GM04503 (cell line): ENCODE data around the gene RAB40B.
"Not testable (repeated sequence)": the region's sequence is repeated elsewhere in the genome, so short reads cannot be mapped to it uniquely, and the experiment has no call there.

Experiments
- DNase-seq: peaks from one replicate; pipeline ENCODE4 v3.0.0-alpha.2; 2012; ENCODE audit warnings: low read depth

RAB40B gene, protein sequence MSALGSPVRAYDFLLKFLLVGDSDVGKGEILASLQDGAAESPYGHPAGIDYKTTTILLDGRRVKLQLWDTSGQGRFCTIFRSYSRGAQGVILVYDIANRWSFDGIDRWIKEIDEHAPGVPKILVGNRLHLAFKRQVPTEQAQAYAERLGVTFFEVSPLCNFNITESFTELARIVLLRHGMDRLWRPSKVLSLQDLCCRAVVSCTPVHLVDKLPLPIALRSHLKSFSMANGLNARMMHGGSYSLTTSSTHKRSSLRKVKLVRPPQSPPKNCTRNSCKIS

DNA sequence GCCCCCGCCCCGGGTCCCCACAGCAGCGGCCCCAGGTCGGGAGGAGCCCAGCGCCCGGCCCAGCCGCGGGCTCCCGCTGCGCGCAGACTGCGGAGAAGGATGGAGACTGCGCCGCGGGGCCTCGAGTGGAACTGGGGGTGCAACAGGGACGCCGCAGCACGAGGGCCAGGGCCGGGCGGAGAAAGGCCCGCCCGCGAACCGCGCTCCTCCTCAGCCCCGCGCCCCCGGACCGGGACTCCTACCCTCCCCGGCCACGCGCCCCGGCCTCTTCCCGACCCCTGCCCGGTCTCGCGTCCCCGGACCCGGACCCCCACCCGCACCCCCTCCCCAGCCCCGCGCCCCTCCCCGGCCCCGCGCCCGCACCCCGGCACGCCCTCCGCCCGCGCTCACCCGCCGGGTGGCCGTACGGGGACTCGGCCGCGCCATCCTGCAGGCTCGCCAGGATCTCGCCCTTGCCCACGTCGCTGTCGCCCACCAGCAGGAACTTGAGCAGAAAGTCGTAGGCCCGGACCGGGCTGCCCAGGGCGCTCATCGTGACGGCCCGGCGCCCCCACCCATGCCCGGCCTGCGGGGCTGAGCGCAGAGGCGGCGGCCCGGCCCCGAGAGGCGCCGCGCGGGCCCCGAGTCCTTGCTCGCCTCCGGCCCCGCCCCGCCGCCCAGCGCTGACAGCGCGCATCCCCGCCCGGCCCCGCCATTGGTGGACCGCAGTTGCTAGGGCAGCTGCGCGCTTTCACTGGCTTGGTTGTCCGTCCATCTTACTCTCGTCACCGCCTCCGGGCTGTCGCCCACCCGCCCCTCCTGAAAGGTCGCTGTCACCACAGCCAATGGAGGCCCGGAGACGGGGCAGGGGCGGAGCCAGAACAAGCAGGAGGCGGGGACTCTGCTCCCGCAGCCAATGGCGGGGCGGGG, at the start of gene RAB40B:
Gene RAB40B (minus strand): TSS at position 634 of the 909 bp plus-strand sequence. CDS start 102 bp downstream, at position 532.
- peak; percentile 77 for DNase-seq

DNA sequence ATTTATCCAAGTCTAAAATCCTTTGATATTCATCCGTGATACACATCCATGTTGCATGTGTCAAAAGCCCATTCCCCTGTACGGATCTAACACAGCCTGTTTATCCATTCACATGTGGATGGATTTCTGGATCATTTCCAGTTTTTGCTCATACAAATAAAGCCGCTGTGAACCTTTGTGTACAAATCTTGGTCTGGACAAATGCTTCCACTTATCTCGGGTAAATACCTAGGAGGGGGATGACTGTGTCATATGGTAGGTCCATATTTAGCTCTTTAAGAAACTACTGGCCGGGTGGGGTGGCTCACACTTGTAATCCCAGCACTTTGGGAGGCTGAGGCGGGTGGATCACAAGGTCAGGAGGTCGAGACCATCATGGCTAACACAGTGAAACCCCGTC, 47.0 kb upstream of the RAB40B start:
- DNase-seq: no peak

DNA sequence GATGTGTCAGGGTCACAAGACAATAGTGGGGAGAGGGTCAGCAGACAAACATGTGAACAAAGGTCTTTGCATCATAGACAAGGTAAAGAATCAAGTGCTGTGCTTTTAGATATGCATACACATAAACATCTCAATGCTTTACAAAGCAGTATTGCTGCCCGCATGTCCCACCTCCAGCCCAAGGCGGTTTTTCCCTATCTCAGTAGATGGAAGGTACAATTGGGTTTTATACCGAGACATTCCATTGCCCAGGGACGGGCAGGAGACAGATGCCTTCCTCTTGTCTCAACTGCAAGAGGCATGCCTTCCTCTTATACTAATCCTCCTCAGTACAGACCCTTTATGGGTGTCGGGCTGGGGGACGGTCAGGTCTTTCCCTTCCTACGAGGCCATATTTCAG, 46.2 kb upstream of the RAB40B start:
- not testable (repeated sequence) for DNase-seq

DNA sequence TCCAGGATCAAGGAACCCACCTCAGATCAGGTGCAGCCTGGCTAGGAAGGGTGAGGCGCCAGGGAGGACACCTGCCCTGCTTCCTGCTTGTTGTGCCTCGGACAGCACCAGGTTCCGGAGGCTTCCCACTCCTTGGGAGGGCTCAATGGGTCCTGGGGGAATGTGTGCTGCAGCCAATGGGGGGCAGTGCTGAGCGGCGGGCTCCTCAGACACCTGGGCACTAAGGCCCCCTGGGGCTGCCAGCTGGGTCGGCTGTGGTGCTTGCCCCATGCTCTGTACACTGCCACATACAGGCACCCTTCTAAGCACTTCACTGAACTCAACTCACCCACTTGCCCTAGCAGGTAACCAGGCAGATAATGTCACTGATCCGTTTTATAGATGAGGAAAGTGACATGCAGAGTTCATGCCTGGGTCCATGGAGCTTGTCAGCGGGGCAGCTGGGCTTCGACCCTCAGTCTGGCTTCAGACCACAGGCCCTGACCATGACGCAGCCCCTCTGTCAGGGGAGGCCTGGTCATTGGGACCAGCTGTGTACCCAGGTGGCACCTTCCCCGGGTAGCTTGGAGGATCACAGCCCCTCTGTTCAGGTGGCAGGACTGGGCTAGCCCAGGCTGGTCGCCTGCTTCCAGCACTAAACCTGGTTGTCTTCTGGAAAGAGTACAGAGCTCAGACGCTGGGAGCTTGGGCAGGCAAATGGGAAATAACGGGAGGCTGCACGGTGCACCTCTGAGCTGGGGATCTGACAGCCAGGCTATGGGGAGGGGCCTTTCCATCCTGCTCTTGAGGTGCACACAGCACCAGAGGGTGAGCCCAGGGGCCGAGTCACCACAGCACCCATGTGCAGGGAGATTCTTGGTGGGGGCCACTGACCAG, 45.1 kb upstream of the RAB40B start:
- no peak for DNase-seq

DNA sequence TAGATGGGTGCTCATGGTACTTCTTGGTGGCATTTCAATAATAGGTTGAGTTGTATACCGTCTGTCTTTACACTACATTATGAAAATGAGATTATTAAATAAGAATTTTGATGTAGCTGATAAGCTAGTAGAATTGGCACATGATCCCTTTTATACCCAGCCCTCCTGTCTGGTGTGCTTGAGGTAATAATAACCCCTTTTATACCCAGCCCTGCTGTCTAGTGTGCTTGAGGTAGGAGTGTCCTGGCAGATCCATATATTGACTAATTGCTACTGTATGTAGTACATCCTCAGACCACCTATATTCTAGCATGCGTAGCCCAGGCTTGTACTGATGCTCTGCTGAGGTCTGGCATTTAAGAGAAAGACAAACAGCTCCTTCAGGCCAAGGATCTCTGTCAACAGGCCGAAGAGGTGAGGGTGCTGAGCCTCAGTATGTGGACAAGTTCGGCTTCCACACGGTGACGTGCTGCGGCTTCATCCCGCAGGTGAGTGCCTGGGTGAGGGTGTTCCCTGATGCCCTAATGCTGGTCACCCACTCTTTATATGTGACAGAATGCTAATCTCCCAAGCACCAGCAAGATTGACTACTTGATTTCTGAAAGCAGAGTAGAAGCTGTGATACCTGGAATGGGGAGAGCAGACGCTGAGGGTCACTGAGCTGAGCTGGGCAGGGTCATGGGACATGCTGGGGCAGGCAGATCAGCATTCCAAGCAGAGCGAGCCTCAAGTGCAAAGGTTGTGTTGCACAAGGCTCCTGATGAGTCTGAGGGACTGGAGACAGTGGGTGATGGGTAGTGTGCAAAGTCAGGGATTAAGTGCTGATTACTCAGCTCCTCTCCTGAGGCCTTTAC, 42.6 kb upstream of the RAB40B start:
- no peak for DNase-seq

DNA sequence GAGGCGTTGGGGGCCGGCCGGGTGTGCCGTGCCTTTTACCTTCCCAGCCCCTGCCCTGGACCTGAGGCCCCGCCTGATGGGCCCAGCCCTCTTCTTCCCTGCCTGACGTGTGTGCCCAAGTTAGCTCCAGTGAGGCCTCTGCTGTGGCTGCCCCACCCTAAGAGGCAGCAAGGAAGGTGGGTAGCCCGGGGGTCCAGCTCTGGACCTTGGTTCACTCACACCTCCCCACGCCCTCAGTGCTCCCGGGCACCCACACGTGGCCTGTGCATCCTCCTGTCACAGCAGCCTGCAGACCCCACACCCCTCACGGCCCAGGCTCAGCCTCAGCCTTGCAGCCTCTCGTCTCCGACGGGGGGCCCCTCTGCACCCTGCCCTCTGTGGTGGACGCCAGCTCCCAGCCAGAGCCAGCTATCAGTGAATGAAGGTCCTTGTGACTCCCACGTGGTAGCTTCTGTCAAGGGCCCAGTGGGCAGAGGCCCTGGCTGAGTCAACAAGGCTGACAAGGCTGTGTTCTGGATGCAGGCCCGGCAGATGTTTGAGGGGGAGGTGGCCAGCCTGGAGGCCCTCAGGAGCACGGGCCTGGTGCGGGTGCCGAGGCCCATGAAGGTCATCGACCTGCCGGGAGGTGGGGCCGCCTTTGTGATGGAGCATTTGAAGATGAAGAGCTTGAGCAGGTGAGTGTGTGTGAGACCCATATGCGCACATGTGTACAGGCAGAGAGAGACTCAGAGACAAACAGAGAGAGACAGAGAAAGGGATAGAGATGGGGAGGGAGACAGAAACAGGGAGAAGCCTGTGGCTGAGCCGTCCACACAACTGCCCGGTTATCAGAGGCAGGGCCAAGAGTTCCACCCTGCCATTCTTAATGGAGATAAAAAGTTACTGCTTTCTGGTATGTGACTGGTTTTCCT, 39.7 kb upstream of the RAB40B start:
- no peak for DNase-seq

DNA sequence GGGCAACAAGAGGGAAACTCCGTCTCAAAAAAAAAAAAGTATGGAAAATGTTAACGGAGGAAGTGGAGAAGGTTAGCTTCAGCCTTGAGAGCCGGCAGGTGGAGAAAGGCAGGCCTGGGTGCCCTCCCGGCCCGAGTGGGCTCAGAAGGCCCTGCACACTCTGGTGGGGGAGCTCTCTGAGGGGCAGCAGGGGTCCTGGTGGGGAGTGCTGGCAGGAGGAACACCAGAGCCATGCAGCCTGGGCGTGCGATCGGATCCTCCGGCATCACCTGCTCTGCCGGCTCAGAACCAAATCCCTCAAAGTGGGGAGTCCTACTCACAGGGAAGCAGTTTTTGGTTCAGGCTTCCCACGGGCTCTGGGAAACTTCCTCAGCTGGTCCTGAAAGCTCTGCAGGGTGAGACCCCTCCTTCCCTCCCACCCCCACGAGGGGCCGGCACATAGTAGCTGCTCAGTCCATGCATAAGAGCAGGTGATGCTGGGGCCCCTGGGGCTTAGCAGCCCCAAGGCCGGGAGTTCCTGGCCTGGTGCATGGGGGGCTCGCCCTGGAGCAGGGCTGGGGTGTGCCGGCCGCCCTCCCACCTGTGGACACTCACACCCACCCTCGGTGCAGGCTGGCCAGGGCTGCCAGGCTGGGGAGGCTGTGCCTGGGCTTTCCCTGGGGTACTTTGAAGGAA, 38.1 kb upstream of the RAB40B start:
- DNase-seq: no peak

DNA sequence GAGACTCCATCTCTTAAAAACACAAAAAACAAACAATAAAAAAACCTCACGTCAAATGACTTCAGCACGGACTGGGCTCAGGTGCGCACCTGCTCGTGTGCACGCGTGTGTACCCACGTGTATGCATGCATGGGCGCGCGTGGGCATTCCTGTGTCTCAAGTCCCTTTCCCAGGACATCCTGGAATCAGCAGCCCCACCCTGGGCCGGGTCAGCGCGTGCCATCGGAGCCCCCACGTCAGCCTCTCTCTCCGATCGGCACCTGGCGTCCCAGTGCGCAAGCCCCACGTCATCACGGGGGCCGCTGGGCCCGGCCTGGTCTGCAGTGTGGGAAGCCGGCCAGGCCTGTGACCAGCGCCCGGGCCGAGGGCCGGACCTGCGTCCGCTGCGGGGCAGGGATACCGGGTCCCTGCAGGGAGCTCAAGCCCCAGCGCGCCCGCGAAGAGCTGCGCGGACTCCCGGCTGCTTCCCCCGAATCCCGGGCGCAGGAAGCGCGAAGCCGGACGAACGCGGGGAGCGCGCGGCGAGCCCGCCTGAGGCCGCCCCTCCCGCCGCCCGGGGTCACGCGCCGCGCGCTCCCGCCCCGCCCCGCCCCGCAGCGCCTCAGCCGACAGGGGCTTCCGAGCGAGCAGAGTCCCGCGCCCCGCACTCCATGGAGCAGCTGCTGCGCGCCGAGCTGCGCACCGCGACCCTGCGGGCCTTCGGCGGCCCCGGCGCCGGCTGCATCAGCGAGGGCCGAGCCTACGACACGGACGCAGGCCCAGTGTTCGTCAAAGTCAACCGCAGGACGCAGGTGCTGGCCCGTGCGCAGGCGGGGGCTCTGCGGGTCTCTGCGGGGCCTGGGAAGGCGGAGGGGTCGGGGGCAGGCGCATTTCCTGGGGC, 36.7 kb upstream of the RAB40B start, which contains the start of gene FN3K:
Gene FN3K (plus strand): TSS at position 629 of the 880 bp plus-strand sequence. CDS start 22 bp downstream, at position 651.
- no peak for DNase-seq

DNA sequence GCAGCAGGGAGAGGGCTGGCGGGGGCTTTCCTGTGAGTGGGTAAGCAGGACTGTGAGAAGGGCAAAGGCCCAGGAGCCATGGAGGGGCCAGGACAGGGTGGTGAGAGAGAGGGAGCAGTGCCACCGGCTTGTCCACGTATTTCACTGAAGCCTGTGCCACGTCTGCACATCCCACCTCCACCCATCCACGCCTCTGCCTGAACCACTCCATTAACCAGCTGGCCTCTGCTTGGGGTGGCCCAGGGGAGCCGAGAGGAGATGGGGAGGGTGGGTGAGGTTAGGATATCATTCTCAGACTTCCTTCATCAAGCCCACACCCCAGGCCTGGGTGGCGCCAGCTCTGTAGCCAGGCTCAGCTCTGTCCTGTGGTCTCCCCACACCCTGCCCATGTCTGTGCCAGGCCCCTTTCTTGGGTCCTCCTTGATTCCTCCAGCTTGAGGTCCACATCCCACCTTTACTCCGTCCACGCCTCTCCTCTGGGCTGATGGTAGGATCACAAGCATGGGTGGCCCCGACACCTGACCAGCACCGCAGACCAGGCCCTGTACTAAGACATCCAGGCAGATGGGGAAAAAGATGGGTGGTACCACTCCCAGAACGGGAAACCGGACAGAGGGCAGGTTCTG, 33.7 kb upstream of the RAB40B start:
- no peak for DNase-seq

DNA sequence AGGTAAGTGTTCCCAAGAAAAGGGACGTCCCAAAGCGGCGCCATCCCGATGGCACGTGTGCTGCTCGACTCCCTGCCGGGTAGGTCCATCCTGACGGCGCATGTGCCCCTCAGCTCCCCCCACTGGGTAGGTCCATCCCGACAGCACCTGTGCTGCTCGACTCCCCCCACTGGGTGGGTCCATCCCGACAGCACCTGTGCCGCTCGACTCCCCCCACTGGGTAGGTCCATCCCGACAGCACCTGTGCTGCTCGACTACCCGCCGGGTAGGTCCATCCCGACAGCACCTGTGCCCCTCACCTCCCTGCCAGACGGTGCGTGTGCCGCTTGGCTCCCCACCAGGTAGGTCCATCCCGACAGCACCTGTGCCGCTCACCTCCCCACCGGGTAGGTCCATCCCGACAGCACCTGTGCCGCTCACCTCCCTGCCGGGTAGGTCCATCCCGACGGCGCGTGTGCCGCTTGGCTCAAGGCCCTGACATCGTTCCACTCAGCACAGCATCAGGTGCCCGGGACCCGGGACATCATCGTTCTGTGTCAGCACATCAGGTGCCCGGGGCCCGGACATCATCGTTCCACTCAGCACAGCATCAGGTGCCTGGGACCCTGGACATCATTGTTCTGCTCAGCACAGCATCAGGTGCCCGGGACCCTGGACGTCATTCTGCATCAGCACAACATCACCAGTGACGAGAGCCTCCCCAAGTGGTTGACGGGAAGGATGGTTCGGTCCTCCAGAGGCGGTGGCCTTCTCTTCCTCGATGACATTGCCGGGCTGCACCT, 31.2 kb upstream of the RAB40B start:
- DNase-seq: no peak

DNA sequence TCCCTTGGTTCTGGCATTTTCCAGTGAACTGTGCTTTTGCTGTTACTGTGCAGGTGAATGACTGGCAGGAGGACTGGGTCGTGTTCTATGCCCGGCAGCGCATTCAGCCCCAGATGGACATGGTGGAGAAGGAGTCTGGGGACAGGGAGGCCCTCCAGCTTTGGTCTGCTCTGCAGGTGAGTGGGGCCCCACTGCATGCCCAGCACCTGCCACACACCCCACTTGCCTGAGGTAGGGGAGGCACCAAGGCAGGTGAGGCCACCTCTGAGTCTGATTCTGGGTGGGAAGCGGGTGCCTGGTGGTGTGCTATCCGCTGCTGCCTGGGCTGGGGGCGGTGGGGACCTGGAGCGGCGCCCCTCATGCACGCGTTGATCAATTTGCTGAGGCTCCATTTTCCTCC, 27.9 kb upstream of the RAB40B start:
- DNase-seq: no peak

DNA sequence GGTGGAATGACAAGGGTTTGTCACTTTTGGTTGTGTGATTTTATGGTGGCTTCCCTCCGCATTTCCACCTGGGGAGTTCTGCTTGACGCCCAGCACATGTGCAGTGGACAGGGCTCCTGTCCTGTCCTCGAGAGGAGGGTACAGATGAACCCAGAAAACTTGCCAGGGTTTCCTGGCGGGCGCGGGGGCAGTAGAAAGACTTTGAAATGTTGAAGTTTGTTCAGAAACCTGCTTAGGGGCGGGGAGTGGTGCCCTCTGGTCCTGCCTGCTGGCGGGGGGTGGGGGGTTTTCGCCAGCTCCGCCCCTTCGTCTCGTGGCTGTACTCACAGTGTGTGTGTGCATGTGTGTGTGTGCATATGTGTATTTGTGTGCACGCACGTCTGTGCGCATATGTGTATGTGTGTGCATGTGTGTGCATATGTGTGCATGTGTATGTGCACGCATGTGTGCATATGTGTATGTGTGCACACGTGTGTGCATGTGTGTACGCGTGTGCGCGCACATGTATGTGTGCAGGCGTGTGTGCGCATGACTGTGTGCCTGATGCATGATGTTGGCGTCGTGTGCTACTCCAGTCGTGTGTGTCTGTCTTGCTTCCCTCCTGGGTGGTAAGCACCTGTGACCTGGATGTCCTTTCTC, 24.8 kb upstream of the RAB40B start:
- DNase-seq: no peak

DNA sequence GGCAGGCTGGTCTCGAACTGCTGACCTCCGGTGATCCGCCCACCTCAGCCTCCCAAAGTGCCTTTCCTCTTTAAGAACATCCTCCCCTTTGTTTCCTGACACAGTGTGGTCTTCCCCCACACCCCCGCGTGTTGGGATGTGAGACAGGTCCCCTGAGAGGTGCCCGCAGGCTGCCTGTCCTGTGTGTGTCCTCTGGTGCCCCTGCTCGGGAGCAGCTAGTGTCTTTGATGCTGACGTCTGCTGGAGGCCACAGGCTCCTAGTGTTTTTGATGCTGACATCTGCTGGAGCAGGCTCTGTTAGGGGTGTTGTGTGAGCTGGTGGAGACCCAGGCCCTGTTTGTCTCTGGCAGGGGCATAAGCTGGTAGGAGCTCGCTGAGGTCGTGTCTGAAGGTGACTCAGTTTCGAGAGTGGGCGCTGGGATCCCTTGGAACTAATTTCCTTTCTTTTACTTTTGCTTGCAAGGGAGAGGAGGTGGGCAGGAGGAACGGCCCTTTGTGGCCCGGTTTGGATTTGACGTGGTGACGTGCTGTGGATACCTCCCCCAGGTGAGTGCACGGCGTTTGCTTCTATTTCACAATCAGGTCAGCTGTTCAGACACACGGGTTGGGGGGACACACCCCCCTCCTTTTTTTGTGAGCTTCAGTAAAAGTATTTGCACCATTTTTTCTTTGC, 24.0 kb upstream of the RAB40B start:
- no peak for DNase-seq

DNA sequence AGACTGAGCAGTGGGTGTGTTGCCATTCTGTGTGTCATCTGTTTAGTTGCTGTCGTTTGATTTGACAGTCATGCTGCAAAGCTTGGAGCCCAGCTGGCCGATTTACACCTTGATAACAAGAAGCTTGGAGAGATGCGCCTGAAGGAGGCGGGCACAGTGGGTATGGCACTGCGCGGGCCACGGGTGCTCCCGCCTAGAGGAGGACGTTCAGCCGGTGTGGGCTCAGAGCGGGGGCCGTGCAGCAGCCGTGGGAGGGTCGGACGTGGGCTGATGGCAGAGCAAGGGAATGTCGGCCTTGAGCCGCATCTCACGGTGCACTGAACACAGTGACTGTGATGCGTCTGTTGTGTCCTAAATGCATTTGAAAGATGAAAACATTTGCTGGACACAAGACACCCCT, 21.7 kb upstream of the RAB40B start:
- DNase-seq: no peak

DNA sequence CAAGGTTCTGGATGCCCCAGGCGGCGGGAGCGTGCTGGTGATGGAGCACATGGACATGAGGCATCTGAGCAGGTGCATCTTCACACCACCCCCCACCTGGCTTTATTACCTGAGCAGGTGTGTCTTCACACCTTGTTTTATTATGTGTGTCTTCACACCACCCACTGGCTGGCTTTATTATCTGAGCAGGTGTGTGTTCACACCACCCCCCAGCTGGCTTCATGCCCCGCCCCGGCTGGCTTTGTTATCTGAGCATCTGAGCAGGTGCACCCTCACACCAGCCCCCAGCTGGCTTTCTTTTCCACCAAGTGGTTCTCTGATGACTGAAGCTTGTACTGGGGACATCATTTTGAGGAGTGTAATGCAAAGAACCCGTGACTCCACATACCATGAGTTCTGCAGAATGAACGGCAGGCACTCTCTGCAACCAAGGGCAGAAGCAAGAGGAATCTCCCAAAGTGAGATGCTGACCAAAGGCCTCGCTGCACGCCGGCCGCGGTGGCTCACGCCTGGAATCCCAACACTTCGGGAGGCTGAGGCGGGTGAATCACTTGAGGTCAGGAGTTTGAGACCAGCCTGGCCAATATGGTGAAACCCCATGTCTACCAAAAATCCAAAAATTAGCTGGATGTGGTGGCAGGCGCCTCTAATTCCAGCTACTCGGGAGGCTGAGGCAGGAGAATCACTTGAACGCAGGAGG, 20.6 kb upstream of the RAB40B start:
- DNase-seq: no peak
